Measurements from ENCODE around the gene HSPA12B. TPM values are rescaled to one million over a fixed set of nuclear protein-coding genes. Genes with fewer than 3 reads are reported as not detected.

The HSPA12B gene
- total and polyA plus RNA-seq, 2 of the 8 experiments (the other 6 are each of a cell fraction or from before 2014, with no cell fraction given) = 2.2 to 4.3 TPM

- TF ChIP-seq CHD7 (IDR thresholded peaks at IDR 0.05; ENCODE audit: insufficient replicate concordance, low read length) (no peak), POU5F1 (IDR thresholded peaks at IDR 0.05; ENCODE audit: low read depth, low read length) (no peak), SIRT6 (IDR thresholded peaks at IDR 0.05; ENCODE audit: low read length) (no peak), JUND (IDR thresholded peaks at IDR 0.05; ENCODE audit: low read length) (no peak), SP2 (IDR thresholded peaks at IDR 0.05; ENCODE audit: low read length) (no peak), MAFK (IDR thresholded peaks at IDR 0.05; ENCODE audit: low read depth, low read length) (no peak), TCF12 (IDR thresholded peaks at IDR 0.05; ENCODE audit: low read depth, low read length) (0 out of 2 replicates have a peak, but pooled peaks have one; percentile 27)
- TF ChIP-seq, protein P1, sequence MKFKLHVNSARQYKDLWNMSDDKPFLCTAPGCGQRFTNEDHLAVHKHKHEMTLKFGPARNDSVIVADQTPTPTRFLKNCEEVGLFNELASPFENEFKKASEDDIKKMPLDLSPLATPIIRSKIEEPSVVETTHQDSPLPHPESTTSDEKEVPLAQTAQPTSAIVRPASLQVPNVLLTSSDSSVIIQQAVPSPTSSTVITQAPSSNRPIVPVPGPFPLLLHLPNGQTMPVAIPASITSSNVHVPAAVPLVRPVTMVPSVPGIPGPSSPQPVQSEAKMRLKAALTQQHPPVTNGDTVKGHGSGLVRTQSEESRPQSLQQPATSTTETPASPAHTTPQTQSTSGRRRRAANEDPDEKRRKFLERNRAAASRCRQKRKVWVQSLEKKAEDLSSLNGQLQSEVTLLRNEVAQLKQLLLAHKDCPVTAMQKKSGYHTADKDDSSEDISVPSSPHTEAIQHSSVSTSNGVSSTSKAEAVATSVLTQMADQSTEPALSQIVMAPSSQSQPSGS (IDR thresholded peaks at IDR 0.05; ENCODE audit: low read length) = no peak
Measured at GRCh38 chr20:3777716-3778629, 45.5 kb downstream of the HSPA12B start (continued).

Data from H1 (cell line).